Measurements from ENCODE around the gene RALGAPB. TPM values are rescaled to one million over a fixed set of nuclear protein-coding genes. Genes with fewer than 3 reads are reported as not detected.

Gene RALGAPB
- total and polyA plus RNA-seq, 2 experiments from 2014 or later: 10.2 to 40.4 TPM

DNA sequence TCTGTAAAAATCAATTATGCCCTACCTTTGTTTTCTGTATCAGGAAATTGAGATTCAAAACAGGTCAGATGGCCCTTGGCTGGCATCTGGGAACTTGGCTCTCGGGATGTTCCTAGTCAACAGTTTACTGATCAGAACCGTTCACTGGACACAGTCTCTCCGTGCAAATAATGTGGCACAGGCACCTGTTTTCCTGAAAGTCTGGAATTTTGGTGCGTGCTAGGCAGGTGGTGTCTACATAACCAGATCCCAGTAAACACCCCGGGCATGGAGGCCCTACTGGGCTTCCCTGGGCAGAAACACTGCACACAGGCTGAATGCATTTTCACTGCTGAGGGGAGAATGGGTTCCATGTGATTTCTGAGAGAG lies 45.0 kb upstream of the RALGAPB start:
- Mint-ChIP-seq H3K4me3 (no peak overlapping the region), H3K36me3 (ENCODE audit: low read depth) (peaks cover 100% of the 10 kb centered on the region), H3K4me1 (peaks cover 13% of the 10 kb centered on the region), H3K9me3 (peaks cover 2% of the 10 kb centered on the region; the same call in 1 of the 3 replicates), H3K27me3 (ENCODE audit: insufficient read depth, low read depth, poor library complexity) (peaks cover 26% of the 10 kb centered on the region), H3K27ac (no peak overlapping the region)
- Histone ChIP-seq H3K9me2 (ENCODE audit: insufficient read depth) (no peaks in the 10 kb centered on the region), H3K36me3 (ENCODE audit: insufficient read depth) (peaks cover 95% of the 10 kb centered on the region), H3K79me2 (replicated peaks; ENCODE audit: insufficient read depth) (peaks cover 92% of the 10 kb centered on the region), H3K27me3 (ENCODE audit: insufficient read depth) (no peaks in the 10 kb centered on the region), H3K4me1 (ENCODE audit: insufficient read depth) (no peaks in the 10 kb centered on the region), H3F3A (replicated peaks; ENCODE audit: low read depth) (peaks cover 18% of the 10 kb centered on the region), H2AFZ (no peak overlapping the region), H3K27ac (ENCODE audit: low read depth) (no peak overlapping the region), H4K20me1 (replicated peaks; ENCODE audit: insufficient read depth) (peaks cover 48% of the 10 kb centered on the region), H3K4me3 (no peak overlapping the region), H3K4me2 (no peak overlapping the region)
- DNase-seq (ENCODE audit: low spot score) (no peak), ATAC-seq (no peak)
- TF ChIP-seq POLR2AphosphoS5 (IDR thresholded peaks at IDR 0.05; ENCODE audit: low read depth) (no peak), CREB1 (CRISPR knock-in tag; IDR thresholded peaks at IDR 0.05; ENCODE audit: low read depth) (no peak), NANOG (IDR thresholded peaks at IDR 0.05; ENCODE audit: borderline replicate concordance) (no peak)
- TF ChIP-seq, protein P1, sequence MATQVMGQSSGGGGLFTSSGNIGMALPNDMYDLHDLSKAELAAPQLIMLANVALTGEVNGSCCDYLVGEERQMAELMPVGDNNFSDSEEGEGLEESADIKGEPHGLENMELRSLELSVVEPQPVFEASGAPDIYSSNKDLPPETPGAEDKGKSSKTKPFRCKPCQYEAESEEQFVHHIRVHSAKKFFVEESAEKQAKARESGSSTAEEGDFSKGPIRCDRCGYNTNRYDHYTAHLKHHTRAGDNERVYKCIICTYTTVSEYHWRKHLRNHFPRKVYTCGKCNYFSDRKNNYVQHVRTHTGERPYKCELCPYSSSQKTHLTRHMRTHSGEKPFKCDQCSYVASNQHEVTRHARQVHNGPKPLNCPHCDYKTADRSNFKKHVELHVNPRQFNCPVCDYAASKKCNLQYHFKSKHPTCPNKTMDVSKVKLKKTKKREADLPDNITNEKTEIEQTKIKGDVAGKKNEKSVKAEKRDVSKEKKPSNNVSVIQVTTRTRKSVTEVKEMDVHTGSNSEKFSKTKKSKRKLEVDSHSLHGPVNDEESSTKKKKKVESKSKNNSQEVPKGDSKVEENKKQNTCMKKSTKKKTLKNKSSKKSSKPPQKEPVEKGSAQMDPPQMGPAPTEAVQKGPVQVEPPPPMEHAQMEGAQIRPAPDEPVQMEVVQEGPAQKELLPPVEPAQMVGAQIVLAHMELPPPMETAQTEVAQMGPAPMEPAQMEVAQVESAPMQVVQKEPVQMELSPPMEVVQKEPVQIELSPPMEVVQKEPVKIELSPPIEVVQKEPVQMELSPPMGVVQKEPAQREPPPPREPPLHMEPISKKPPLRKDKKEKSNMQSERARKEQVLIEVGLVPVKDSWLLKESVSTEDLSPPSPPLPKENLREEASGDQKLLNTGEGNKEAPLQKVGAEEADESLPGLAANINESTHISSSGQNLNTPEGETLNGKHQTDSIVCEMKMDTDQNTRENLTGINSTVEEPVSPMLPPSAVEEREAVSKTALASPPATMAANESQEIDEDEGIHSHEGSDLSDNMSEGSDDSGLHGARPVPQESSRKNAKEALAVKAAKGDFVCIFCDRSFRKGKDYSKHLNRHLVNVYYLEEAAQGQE (IDR thresholded peaks at IDR 0.05; ENCODE audit: unreplicated experiment): no peak

DNA sequence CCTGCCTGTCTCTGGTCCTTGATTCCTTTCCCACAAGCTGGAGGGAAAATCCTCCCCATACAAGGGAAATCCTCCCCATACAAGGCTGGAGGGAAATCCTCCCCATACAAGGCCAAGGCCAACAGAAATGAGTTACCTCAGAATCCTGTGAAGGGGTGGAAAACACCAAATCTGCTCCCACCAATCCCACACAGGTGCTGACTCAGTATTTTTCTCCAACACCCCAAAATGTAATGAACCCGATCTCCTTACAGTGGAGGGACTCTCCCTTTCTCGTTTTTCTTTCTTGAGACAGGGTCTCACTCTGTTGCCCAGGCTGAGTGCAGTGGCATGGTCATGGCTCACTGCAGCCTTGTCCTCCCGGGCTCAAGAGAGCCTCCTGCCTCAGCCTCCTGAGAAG lies 43.8 kb upstream of the RALGAPB start:
- Histone ChIP-seq H2AFZ (no peak overlapping the region), H3K27me3 (ENCODE audit: insufficient read depth) (no peaks in the 10 kb centered on the region), H3K79me2 (replicated peaks; ENCODE audit: insufficient read depth) (peaks cover 93% of the 10 kb centered on the region), H3K4me2 (no peak overlapping the region), H4K20me1 (replicated peaks; ENCODE audit: insufficient read depth) (peaks cover 53% of the 10 kb centered on the region), H3F3A (replicated peaks; ENCODE audit: low read depth) (peaks cover 18% of the 10 kb centered on the region), H3K4me1 (ENCODE audit: insufficient read depth) (peaks cover 5% of the 10 kb centered on the region; the same call in 1 of the 2 replicates), H3K27ac (ENCODE audit: low read depth) (no peak overlapping the region), H3K36me3 (ENCODE audit: insufficient read depth) (peaks cover 96% of the 10 kb centered on the region), H3K4me3 (no peak overlapping the region), H3K9me2 (ENCODE audit: insufficient read depth) (no peaks in the 10 kb centered on the region)
- TF ChIP-seq POLR2AphosphoS5 (IDR thresholded peaks at IDR 0.05; ENCODE audit: low read depth) (no peak), ZNF331 (CRISPR knock-in tag; IDR thresholded peaks at IDR 0.05; ENCODE audit: low read depth) (no peak), JUNB (IDR thresholded peaks at IDR 0.05; ENCODE audit: unreplicated experiment) (no peak), STAT1 (IDR thresholded peaks at IDR 0.05; ENCODE audit: unreplicated experiment) (no peak)
- TF ChIP-seq, protein P1 (IDR thresholded peaks at IDR 0.05; ENCODE audit: unreplicated experiment): no peak
- TF ChIP-seq, protein P2, sequence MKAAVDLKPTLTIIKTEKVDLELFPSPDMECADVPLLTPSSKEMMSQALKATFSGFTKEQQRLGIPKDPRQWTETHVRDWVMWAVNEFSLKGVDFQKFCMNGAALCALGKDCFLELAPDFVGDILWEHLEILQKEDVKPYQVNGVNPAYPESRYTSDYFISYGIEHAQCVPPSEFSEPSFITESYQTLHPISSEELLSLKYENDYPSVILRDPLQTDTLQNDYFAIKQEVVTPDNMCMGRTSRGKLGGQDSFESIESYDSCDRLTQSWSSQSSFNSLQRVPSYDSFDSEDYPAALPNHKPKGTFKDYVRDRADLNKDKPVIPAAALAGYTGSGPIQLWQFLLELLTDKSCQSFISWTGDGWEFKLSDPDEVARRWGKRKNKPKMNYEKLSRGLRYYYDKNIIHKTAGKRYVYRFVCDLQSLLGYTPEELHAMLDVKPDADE (IDR thresholded peaks at IDR 0.05): no peak
- Mint-ChIP-seq H3K4me3 (no peak overlapping the region), H3K27me3 (ENCODE audit: insufficient read depth, low read depth, poor library complexity) (peaks cover 31% of the 10 kb centered on the region), H3K9me3 (peaks cover 2% of the 10 kb centered on the region; the same call in 1 of the 3 replicates), H3K36me3 (ENCODE audit: low read depth) (peaks cover 100% of the 10 kb centered on the region), H3K27ac (peak overlapping the region; percentile 67; the same call in 1 of the 2 replicates), H3K4me1 (peaks cover 18% of the 10 kb centered on the region)
- ATAC-seq: no peak
- DNase-seq (ENCODE audit: low spot score): no peak

All from GM23338 (cell line).